Common myeloid progenitor, CD34-positive (primary cell): ENCODE results near the gene TMEM254.
A peak's percentile ranks its signal among the peaks of the same experiment; 100 is the strongest.
"Not testable (repeated sequence)": the region's sequence is repeated elsewhere in the genome, so short reads cannot be mapped to it uniquely, and the experiment has no call there.

Source experiments
- CTCF ChIA-PET: fragments of 350-600 bp; sonication (Branson Sonifier 250); formaldehyde crosslinking; loops from one replicate; lab custom pipeline; 2021; ENCODE audit warnings: antibody characterized with exemption; lab: Charles Lee
- POLR2A ChIA-PET: fragments of 350-600 bp; sonication (Branson Sonifier 250); formaldehyde crosslinking; loops from one replicate; lab custom pipeline; 2021; ENCODE audit warnings: antibody characterized with exemption; lab: Charles Lee
- DNase-seq, 3 donors: peaks; one replicate each; pipeline versions ENCODE4 v3.0.0 to v3.0.0-alpha.2; 2013
- H3K27ac ChIP-seq, 2 experiments: 1 replicate in 1 of 2; 2 replicates in 1 of 2; pipeline ENCODE4 v1.7.0; 2013; ENCODE audit warnings: inconsistent platforms in 2 of 2, low read length in 2 of 2, mild to moderate bottlenecking in 2 of 2, low read depth in 1 of 2, moderate library complexity in 1 of 2; ENCODE audit not compliant: severe bottlenecking in 2 of 2, insufficient read depth in 1 of 2, poor library complexity in 1 of 2
- H3K27me3 ChIP-seq, 5 experiments: replicated peaks in 2 of 5; 1 replicate in 3 of 5; 2 replicates in 2 of 5; pipeline versions ENCODE4 v1.6.1 to v1.7.0; 2013; ENCODE audit warnings: low read length in 4 of 5, mild to moderate bottlenecking in 2 of 5, moderate library complexity in 2 of 5, inconsistent platforms in 1 of 5; ENCODE audit not compliant: insufficient read depth in 5 of 5, control insufficient read depth in 4 of 5
- H3K36me3 ChIP-seq, 4 experiments: 1 replicate in 2 of 4; 2 replicates in 2 of 4; pipeline versions ENCODE4 v1.6.1 to v1.7.0; 2013; ENCODE audit warnings: low read length in 3 of 4, control low read depth in 1 of 4, mild to moderate bottlenecking in 1 of 4; ENCODE audit not compliant: control insufficient read depth in 4 of 4, insufficient read depth in 4 of 4
- H3K4me1 ChIP-seq, 4 experiments: 1 replicate in 3 of 4; 2 replicates in 1 of 4; pipeline versions ENCODE4 v1.6.1 to v1.7.1; 2013; ENCODE audit warnings: low read length in 3 of 4, mild to moderate bottlenecking in 3 of 4, control low read depth in 1 of 4, inconsistent platforms in 1 of 4, moderate library complexity in 1 of 4; ENCODE audit not compliant: control insufficient read depth in 4 of 4, insufficient read depth in 4 of 4; ENCODE audit errors: control extremely low read depth in 1 of 4
- H3K4me3 ChIP-seq, 7 experiments: 1 replicate in 4 of 7; 2 replicates in 3 of 7; pipeline versions ENCODE4 v1.5.1 to v1.7.0; 2013; ENCODE audit warnings: mild to moderate bottlenecking in 7 of 7, low read length in 6 of 7, moderate library complexity in 6 of 7, inconsistent platforms in 2 of 7, low read depth in 2 of 7, control low read depth in 1 of 7; ENCODE audit not compliant: insufficient read depth in 4 of 7, control insufficient read depth in 1 of 7; ENCODE audit errors: extremely low read depth in 1 of 7
- H3K9me3 ChIP-seq, 5 experiments: 1 replicate in 4 of 5; 2 replicates in 1 of 5; pipeline versions ENCODE4 v1.6.1 to v1.7.1; 2013; ENCODE audit warnings: low read length in 4 of 5, mild to moderate bottlenecking in 2 of 5, inconsistent platforms in 1 of 5, low read depth in 1 of 5, moderate library complexity in 1 of 5; ENCODE audit not compliant: control insufficient read depth in 4 of 5, insufficient read depth in 2 of 5; ENCODE audit errors: control extremely low read depth in 1 of 5
- WGBS: methylation state at CpG from one replicate; pipeline ENCODE4 v1.1.5; 2013; ENCODE audit not compliant: insufficient coverage; 5-methylcytosine and 5-hydroxymethylcytosine counted together

TMEM254 gene

DNA sequence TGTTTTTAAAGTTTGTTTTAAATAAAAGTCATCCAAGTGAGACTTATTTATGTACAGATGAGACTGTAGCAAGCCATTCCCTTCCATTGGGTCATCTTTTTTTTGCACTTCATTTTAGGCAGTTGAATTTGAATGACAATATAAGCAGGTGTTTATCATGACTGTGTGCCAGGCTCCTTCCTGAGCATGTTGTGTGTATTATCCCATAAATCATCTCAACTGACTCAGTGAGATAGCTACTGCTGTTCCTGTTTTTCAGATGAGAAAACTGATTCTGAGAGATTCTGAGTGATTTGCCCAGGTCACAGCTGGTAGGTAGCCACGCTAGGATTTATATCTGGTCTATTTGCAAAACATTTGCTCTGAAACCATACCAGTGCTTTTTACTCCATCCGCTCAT is 11.7 kb downstream of the TMEM254 start:
- no peaks in the 10 kb centered on the region for H3K36me3 ChIP-seq
- no peak overlapping the region for H3K4me3 ChIP-seq
- ChIA-PET POLR2A (interaction anchor here (0.7 to 1.1 kb wide), 2 partner anchors 14 to 95 kb away, joined by 3 read pairs; no protein-coding TSS in a partner anchor), CTCF (interaction anchor here (2.0 to 2.9 kb wide), 2 partner anchors 11 to 16 kb away, joined by 9 to 13 read pairs; no protein-coding TSS in a partner anchor)
- H3K27me3 ChIP-seq = no peaks in the 10 kb centered on the region
- WGBS = 0% methylated on average over 1 of the region's 2 CpGs
- peak; percentile 62 to 95 (median 92) for DNase-seq
- H3K9me3 ChIP-seq = no peaks in the 10 kb centered on the region
- peaks cover 3 to 29% (median 14%) of the 10 kb centered on the region in 4 experiments for H3K4me1 ChIP-seq
- peak overlapping the region in 1 of 2 experiments; percentile 39 for H3K27ac ChIP-seq

GRCh38 chr10:80094231-80094630 is 15.8 kb downstream of the TMEM254 start:
- no peaks in the 10 kb centered on the region for H3K9me3 ChIP-seq
- H3K27ac ChIP-seq = no peak overlapping the region
- peaks cover 3 to 25% (median 14%) of the 10 kb centered on the region in 4 experiments for H3K4me1 ChIP-seq
- WGBS = no CpG with 5 or more reads among the region's 2 CpGs
- H3K27me3 ChIP-seq = no peaks in the 10 kb centered on the region
- no peaks in the 10 kb centered on the region for H3K36me3 ChIP-seq
- CTCF ChIA-PET = interaction anchor here (0.7 kb wide), 1 partner anchor 12 kb away, joined by 3 read pairs; no protein-coding TSS in a partner anchor
- POLR2A ChIA-PET = no interaction called here
- H3K4me3 ChIP-seq = no peak overlapping the region
- no peak for DNase-seq

GRCh38 chr10:80098272-80098671 is 19.8 kb downstream of the TMEM254 start:
- WGBS = 100% methylated on average over 1 of the region's 2 CpGs
- H3K4me3 ChIP-seq, H3K27me3 ChIP-seq, H3K36me3 ChIP-seq, CTCF ChIA-PET, DNase-seq, POLR2A ChIA-PET, H3K27ac ChIP-seq, H3K9me3 ChIP-seq, H3K4me1 ChIP-seq: not testable (repeated sequence)

DNA sequence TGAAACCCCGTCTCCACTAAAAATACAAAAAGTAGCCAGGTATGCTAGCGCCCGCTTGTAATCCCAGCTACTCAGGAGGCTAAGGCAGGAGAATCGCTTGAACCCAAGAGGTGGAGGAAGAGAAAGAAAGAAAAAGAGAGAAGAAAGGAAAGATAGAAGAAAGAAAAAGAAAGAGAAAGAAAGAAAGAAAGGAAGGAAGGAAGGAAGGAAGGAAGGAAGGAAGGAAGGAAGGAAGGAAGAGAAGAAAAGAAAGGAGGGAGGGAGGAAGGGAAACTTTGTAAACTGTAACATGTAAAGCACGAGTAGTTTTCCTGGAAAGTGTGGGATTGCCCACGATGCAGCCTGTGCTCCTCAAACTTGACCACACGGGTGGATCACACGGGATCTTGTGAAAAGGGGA is 20.8 kb downstream of the TMEM254 start:
- POLR2A ChIA-PET, CTCF ChIA-PET, H3K27me3 ChIP-seq, H3K36me3 ChIP-seq, DNase-seq, H3K9me3 ChIP-seq, H3K4me3 ChIP-seq, H3K4me1 ChIP-seq, H3K27ac ChIP-seq: not testable (repeated sequence)
- 88% methylated on average over 5 of the region's 8 CpGs for WGBS

GRCh38 chr10:80100116-80100515 is 21.7 kb downstream of the TMEM254 start:
- no peak overlapping the region for H3K4me3 ChIP-seq
- 96% methylated on average over 4 of the region's 9 CpGs for WGBS

GRCh38 chr10:80100861-80101695 is 22.6 kb downstream of the TMEM254 start:
- 98% methylated on average over 10 of the region's 15 CpGs for WGBS
- H3K36me3 ChIP-seq = no peaks in the 10 kb centered on the region
- CTCF ChIA-PET = no interaction called here

More at GRCh38 chr10:80100116-80100515, 21.7 kb downstream of the TMEM254 start:
- DNase-seq = no peak
- POLR2A ChIA-PET = no interaction called here
- H3K9me3 ChIP-seq = no peaks in the 10 kb centered on the region
- H3K36me3 ChIP-seq = no peaks in the 10 kb centered on the region
- CTCF ChIA-PET = no interaction called here
- peaks cover 0 to 16% (median 8%) of the 10 kb centered on the region in 4 experiments for H3K4me1 ChIP-seq
- H3K27me3 ChIP-seq = no peaks in the 10 kb centered on the region
- H3K27ac ChIP-seq = no peak overlapping the region

More at GRCh38 chr10:80100861-80101695, 22.6 kb downstream of the TMEM254 start:
- DNase-seq = no peak
- POLR2A ChIA-PET = no interaction called here
- H3K27me3 ChIP-seq = no peaks in the 10 kb centered on the region
- H3K4me3 ChIP-seq = no peak overlapping the region
- H3K27ac ChIP-seq = no peak overlapping the region
- peaks cover 0 to 21% (median 8%) of the 10 kb centered on the region in 4 experiments for H3K4me1 ChIP-seq
- no peaks in the 10 kb centered on the region for H3K9me3 ChIP-seq
